ENCODE data around the gene AP3S2. TPM values are rescaled to one million over a fixed set of nuclear protein-coding genes. Genes with fewer than 3 reads are reported as not detected.

Gene AP3S2
- total RNA-seq, 1 donor from 2014 or later: 24.7 TPM

GRCh38 chr15:89802986-89803824, 90.6 kb downstream of the AP3S2 start:
- no peak for DNase-seq (ENCODE audit: low spot score)
- intact Hi-C loops (cut with micrococcal nuclease): no loop called here
- H3K4me1 Mint-ChIP-seq (ENCODE audit: low read depth): no peaks in the 10 kb centered on the region

GRCh38 chr15:89802231-89802928, 91.4 kb downstream of the AP3S2 start:
- Mint-ChIP-seq H3K9me3 (no peaks in the 10 kb centered on the region), H3K4me1 (ENCODE audit: low read depth) (no peaks in the 10 kb centered on the region), H3K27me3 (ENCODE audit: insufficient read depth) (peaks cover 2% of the 10 kb centered on the region), H3K36me3 (ENCODE audit: low read depth) (no peaks in the 10 kb centered on the region), H3K27ac (no peak overlapping the region), H3K4me3 (no peak overlapping the region)
- no peak for DNase-seq (ENCODE audit: low spot score)
- intact Hi-C loops (cut with micrococcal nuclease): no loop called here

More at GRCh38 chr15:89802986-89803824, 90.6 kb downstream of the AP3S2 start:
- Mint-ChIP-seq H3K27me3 (ENCODE audit: insufficient read depth) (peaks cover 4% of the 10 kb centered on the region), H3K9me3 (no peaks in the 10 kb centered on the region), H3K27ac (no peak overlapping the region), H3K36me3 (ENCODE audit: low read depth) (no peaks in the 10 kb centered on the region), H3K4me3 (no peak overlapping the region)

GRCh38 chr15:89801471-89802195, 92.2 kb downstream of the AP3S2 start:
- H3K4me1 Mint-ChIP-seq (ENCODE audit: low read depth): no peaks in the 10 kb centered on the region
- no peak for DNase-seq (ENCODE audit: low spot score)
- H3K36me3 Mint-ChIP-seq (ENCODE audit: low read depth): no peaks in the 10 kb centered on the region

GRCh38 chr15:89799918-89800498, 93.8 kb downstream of the AP3S2 start:
- no peaks in the 10 kb centered on the region for H3K9me3 Mint-ChIP-seq
- H3K36me3 Mint-ChIP-seq (ENCODE audit: low read depth): no peaks in the 10 kb centered on the region
- H3K27me3 Mint-ChIP-seq (ENCODE audit: insufficient read depth): peaks cover 3% of the 10 kb centered on the region
- intact Hi-C loops (cut with micrococcal nuclease): no loop called here
- H3K4me3 Mint-ChIP-seq: no peak overlapping the region
- no peaks in the 10 kb centered on the region for H3K4me1 Mint-ChIP-seq (ENCODE audit: low read depth)
- DNase-seq (ENCODE audit: low spot score): no peak
- no peak overlapping the region for H3K27ac Mint-ChIP-seq

More at GRCh38 chr15:89801471-89802195, 92.2 kb downstream of the AP3S2 start:
- intact Hi-C loops (cut with micrococcal nuclease): no loop called here
- Mint-ChIP-seq H3K4me3 (no peak overlapping the region), H3K27ac (no peak overlapping the region), H3K9me3 (no peaks in the 10 kb centered on the region), H3K27me3 (ENCODE audit: insufficient read depth) (peaks cover 4% of the 10 kb centered on the region)

- no peak overlapping the region for H3K4me3 Mint-ChIP-seq
- intact Hi-C loops (cut with micrococcal nuclease): no loop called here
- H3K27me3 Mint-ChIP-seq (ENCODE audit: insufficient read depth): peaks cover 3% of the 10 kb centered on the region
- no peaks in the 10 kb centered on the region for H3K4me1 Mint-ChIP-seq (ENCODE audit: low read depth)
- no peak overlapping the region for H3K27ac Mint-ChIP-seq
- no peaks in the 10 kb centered on the region for H3K36me3 Mint-ChIP-seq (ENCODE audit: low read depth)
- no peaks in the 10 kb centered on the region for H3K9me3 Mint-ChIP-seq
- no peak for DNase-seq (ENCODE audit: low spot score)
These were observed 94.5 kb downstream of the AP3S2 start for GRCh38 chr15:89799011-89799911.

GRCh38 chr15:89797678-89798201, 96.1 kb downstream of the AP3S2 start:
- Mint-ChIP-seq H3K9me3 (no peaks in the 10 kb centered on the region), H3K27me3 (ENCODE audit: insufficient read depth) (peaks cover 6% of the 10 kb centered on the region), H3K27ac (no peak overlapping the region), H3K4me3 (no peak overlapping the region), H3K4me1 (ENCODE audit: low read depth) (no peaks in the 10 kb centered on the region), H3K36me3 (ENCODE audit: low read depth) (no peaks in the 10 kb centered on the region)
- intact Hi-C loops (cut with micrococcal nuclease): no loop called here
- no peak for DNase-seq (ENCODE audit: low spot score)

- no peaks in the 10 kb centered on the region for H3K36me3 Mint-ChIP-seq (ENCODE audit: low read depth)
- H3K4me1 Mint-ChIP-seq (ENCODE audit: low read depth): no peaks in the 10 kb centered on the region
- peaks cover 6% of the 10 kb centered on the region for H3K27me3 Mint-ChIP-seq (ENCODE audit: insufficient read depth)
- H3K4me3 Mint-ChIP-seq: no peak overlapping the region
- no peaks in the 10 kb centered on the region for H3K9me3 Mint-ChIP-seq
- no peak overlapping the region for H3K27ac Mint-ChIP-seq
- intact Hi-C loops (cut with micrococcal nuclease): no loop called here
- no peak for DNase-seq (ENCODE audit: low spot score)
These were observed 97.8 kb downstream of the AP3S2 start for GRCh38 chr15:89795996-89796395.

- no peaks in the 10 kb centered on the region for H3K4me1 Mint-ChIP-seq (ENCODE audit: low read depth)
- DNase-seq (ENCODE audit: low spot score): no peak
- intact Hi-C loops (cut with micrococcal nuclease): no loop called here
- no peak overlapping the region for H3K4me3 Mint-ChIP-seq
- H3K36me3 Mint-ChIP-seq (ENCODE audit: low read depth): no peaks in the 10 kb centered on the region
- peaks cover 6% of the 10 kb centered on the region for H3K27me3 Mint-ChIP-seq (ENCODE audit: insufficient read depth)
- H3K27ac Mint-ChIP-seq: no peak overlapping the region
- no peaks in the 10 kb centered on the region for H3K9me3 Mint-ChIP-seq
These were observed 99.1 kb downstream of the AP3S2 start for GRCh38 chr15:89794627-89795241.

GRCh38 chr15:89792106-89792805, 101.5 kb downstream of the AP3S2 start:
- H3K9me3 Mint-ChIP-seq: peaks cover 8% of the 10 kb centered on the region
- no peak overlapping the region for H3K4me3 Mint-ChIP-seq
- H3K36me3 Mint-ChIP-seq (ENCODE audit: low read depth): no peaks in the 10 kb centered on the region
- no peaks in the 10 kb centered on the region for H3K4me1 Mint-ChIP-seq (ENCODE audit: low read depth)
- peaks cover 6% of the 10 kb centered on the region for H3K27me3 Mint-ChIP-seq (ENCODE audit: insufficient read depth)
- intact Hi-C loops (cut with micrococcal nuclease): no loop called here
- no peak for DNase-seq (ENCODE audit: low spot score)
- no peak overlapping the region for H3K27ac Mint-ChIP-seq

- Mint-ChIP-seq H3K4me3 (no peak overlapping the region), H3K27me3 (ENCODE audit: insufficient read depth) (peaks cover 9% of the 10 kb centered on the region), H3K27ac (no peak overlapping the region), H3K4me1 (ENCODE audit: low read depth) (no peaks in the 10 kb centered on the region), H3K36me3 (ENCODE audit: low read depth) (no peaks in the 10 kb centered on the region), H3K9me3 (peaks cover 8% of the 10 kb centered on the region)
- no peak for DNase-seq (ENCODE audit: low spot score)
- intact Hi-C loops (cut with micrococcal nuclease): no loop called here
These were observed 103.1 kb downstream of the AP3S2 start for GRCh38 chr15:89790661-89791060.

GRCh38 chr15:89790206-89790605, 103.6 kb downstream of the AP3S2 start:
- H3K36me3 Mint-ChIP-seq (ENCODE audit: low read depth): no peaks in the 10 kb centered on the region
- no peak overlapping the region for H3K27ac Mint-ChIP-seq
- intact Hi-C loops (cut with micrococcal nuclease): no loop called here
- no peak for DNase-seq (ENCODE audit: low spot score)
- H3K4me1 Mint-ChIP-seq (ENCODE audit: low read depth): no peaks in the 10 kb centered on the region
- peaks cover 8% of the 10 kb centered on the region for H3K9me3 Mint-ChIP-seq
- H3K27me3 Mint-ChIP-seq (ENCODE audit: insufficient read depth): peaks cover 9% of the 10 kb centered on the region
- no peak overlapping the region for H3K4me3 Mint-ChIP-seq

Data from activated T-helper 1 cell treated with anti-CD3 and anti-CD28 coated beads, Interleukin-12 subunit alpha, Interleukin-12 subunit beta, Interleukin-2, Interleukin-4 antibody, amounts not matched to agents 30 ng/mL and 10 ng/mL and 1 ng/mL, durations not matched to agents 14 hours and 24 hours and 36 hours (primary cell).